Measurements from ENCODE around the gene SLC25A11.

- TF ChIP-seq EZH2 (IDR thresholded peaks at IDR 0.05; ENCODE audit: borderline replicate concordance, low read depth, low read length, severe bottlenecking): no peak
- no peak for TF ChIP-seq CTCF (IDR thresholded peaks at IDR 0.05; ENCODE audit: borderline replicate concordance, extremely low read depth, low read length, poor library complexity, severe bottlenecking)
These were observed 47.2 kb downstream of the SLC25A11 start for GRCh38 chr17:4892499-4893221.

Measured in DND-41 (cell line).